Fibroblast of skin of abdomen (primary cell): ENCODE measurements around the gene MRPL52.
A peak's percentile ranks its signal among the peaks of the same experiment; 100 is the strongest.
"Not testable (repeated sequence)": the region's sequence is repeated elsewhere in the genome, so short reads cannot be mapped to it uniquely, and the experiment has no call there.

Source experiments
- DNase-seq: peaks from one replicate; pipeline ENCODE4 v3.0.0-alpha.2; 2013

Gene MRPL52

GRCh38 chr14:22854963-22855724 is 25.5 kb downstream of the MRPL52 start:
- DNase-seq = no peak

- no peak for DNase-seq
Measured at GRCh38 chr14:22856428-22856827, 26.7 kb downstream of the MRPL52 start.

DNA sequence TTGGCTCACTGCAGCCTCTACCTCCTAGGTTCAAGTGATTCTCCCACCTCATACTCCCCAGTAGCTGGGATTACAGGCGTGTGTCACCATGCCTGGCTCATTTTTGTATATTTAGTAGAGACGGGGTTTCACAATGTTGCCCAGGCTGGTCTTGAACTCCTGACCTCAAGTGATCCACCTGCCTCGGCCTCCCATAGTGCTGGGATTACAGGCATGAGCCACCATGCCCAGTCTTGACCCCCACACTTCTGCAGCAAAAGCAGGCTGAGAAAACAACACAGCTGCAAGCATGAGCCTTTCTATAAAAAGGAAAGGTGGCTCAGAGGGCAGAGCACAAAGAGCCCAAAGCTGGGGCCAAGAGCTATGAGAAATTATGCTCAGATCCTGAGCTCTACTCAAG is 30.7 kb downstream of the MRPL52 start:
- DNase-seq = not testable (repeated sequence)

DNA sequence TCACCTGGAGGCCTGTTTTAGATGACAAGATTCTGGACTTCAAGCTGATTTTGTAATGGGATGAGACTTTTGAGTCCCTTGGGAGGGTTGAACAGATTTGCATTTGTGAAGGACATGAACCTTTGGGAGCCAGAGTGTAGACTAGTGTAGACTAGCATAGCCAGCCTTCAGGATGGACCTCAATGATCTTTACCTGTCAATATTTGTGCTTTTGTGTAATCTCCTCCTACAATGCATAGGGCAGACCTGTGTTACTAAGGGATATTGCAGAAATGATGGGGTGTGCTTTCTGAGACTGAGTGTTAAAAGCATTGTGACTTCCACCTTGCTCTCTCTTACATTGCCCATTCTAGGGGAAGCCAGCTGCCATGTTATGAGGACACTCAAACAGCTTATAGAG is 32.0 kb downstream of the MRPL52 start:
- DNase-seq = no peak

GRCh38 chr14:22864979-22865378 is 35.3 kb downstream of the MRPL52 start:
- no peak for DNase-seq

DNA sequence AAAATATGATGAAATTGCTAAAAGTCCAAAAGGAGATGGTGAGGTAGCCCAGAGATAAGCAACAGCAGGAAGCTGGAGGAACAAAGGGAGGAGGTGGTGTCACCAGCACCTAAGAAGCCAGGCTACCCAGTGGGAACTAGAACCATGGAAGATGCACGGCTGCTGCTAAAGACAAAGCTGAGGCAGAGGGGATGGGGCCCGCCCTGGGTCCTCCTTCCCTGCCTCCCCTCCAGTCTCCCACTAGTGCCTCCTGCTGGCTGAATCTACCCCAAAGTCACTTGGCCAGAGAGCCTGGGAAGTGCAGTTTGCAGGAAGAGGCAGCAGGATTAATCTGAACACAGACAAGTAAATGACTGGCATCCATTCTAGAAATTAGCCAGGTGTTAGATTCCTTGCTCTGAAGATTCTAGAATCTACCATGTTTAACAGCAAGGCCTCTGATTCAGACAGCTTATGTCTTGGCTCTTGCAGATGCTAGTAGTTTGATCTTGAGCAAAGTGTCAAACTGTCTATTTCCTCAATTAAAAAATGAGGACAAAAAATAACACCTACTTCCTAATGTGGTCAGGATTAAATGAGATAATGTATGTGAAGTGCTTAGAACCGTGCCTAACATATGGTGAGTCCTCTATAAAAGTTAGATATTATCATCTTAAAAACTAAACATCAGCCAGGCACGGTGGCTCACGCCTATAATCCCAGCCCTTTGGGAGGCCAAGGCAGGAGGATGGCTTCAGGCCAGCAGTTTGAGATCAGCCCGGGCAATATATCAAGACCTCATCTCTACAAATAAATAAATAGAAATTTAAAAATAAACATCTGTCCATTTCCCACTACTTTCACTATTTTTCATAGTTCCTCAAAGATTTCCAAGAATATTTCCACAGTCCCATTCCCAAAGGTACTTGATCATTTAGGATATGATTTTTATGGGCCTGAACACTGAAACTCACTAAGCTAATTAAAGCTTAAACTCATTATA is 36.0 kb downstream of the MRPL52 start:
- no peak for DNase-seq

DNA sequence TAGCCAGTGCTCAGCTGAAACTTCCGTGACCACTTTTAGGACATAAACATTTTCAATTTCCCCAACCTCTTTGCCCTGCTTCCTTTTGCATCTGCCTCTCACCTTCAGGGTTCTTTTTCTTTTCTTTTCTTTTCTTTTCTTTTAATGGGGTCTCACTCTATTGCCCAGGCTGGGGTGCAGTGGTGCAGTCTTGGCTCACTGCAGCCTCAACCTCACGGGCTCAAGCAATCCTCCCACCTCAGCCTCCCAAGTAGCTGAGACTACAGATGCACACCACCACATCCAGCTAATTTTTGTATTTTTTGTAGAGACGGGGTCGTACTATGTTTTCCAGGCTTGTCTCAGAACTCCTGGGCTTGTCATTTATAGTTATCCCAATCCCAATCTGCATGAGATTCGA is 37.2 kb downstream of the MRPL52 start:
- no peak for DNase-seq

DNA sequence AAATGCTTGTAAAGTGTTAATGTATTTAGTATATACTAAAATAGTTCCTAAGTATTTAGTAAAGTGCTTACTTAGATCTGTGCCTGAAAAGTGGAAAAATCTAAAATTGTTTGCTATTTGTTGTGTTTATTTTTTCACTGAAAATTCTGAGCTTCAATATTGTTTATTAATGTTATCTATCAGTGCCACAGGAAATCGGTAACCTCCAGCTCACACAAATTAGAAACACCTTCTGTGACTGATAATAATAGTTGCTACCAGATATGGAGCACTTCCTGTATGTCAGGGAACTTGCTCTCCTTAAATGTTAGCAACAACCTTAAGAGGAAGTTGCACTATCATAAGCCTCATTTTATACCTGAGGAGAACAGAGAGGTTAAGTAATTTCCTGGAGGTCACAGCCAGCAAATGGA is 41.1 kb downstream of the MRPL52 start:
- DNase-seq = no peak

DNA sequence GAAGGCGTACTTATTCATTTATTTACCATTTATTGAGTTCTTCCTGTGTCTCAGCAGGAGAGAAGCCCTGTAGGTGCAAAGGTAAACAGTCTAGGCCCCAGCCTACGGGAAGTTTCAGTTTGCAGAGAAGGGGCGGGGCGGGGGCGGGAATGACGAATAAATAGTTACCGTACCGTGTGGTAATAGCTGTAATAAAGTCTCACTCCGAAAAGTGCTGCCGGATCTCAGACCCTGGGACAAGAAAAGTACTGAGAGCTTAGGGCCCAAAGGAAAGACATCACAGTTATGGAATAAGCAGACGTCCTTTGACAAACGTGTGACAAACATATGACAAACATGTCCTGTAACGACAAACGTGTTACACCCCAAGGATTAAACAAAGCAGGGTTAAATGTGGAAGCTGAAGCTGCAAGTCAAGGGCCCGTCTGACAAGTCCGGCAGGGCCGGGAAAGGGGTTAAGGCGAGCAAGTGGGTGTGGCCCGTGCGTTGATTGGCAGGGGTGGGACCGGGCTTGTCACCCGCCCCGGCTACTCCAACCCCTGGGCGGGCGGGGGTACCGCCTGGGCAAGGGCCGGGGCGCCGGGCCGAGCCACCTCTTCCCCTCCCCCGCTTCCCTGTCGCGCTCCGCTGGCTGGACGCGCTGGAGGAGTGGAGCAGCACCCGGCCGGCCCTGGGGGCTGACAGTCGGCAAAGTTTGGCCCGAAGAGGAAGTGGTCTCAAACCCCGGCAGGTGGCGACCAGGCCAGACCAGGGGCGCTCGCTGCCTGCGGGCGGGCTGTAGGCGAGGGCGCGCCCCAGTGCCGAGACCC is 41.7 kb downstream of the MRPL52 start, which contains the start of gene LRP10:
Gene LRP10, plus strand, starts transcription at position 517 of the 809 bp plus-strand sequence. CDS start 564 bp downstream, outside the sequence.
- DNase-seq = peak; percentile 73

DNA sequence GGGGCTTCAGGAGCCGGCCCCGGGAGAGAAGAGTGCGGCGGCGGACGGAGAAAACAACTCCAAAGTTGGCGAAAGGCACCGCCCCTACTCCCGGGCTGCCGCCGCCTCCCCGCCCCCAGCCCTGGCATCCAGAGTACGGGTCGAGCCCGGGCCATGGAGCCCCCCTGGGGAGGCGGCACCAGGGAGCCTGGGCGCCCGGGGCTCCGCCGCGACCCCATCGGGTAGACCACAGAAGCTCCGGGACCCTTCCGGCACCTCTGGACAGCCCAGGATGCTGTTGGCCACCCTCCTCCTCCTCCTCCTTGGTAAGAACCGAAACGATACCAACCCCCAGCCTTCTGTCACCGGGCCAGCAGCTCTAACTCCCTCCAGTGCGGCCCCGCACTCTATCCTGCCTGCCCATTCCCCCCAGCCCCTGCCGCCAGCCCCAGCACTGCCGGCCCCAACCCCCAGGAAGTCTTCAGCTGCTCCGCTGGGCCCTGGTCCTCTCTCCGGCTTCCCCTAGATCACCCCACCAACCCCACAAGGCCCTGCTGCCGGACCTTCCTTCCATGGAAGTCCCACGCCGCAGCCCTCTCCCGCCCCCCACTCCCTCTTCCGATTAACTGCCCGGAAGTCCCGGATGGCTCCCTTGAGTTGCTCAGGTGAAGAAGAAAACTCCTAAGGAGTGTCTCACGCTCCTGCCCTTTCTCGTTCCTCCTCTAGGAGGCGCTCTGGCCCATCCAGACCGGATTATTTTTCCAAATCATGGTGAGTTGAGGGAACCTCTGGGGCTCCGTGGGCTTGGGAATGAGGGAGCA is 42.5 kb downstream of the MRPL52 start:
- peak; percentile 77 for DNase-seq

DNA sequence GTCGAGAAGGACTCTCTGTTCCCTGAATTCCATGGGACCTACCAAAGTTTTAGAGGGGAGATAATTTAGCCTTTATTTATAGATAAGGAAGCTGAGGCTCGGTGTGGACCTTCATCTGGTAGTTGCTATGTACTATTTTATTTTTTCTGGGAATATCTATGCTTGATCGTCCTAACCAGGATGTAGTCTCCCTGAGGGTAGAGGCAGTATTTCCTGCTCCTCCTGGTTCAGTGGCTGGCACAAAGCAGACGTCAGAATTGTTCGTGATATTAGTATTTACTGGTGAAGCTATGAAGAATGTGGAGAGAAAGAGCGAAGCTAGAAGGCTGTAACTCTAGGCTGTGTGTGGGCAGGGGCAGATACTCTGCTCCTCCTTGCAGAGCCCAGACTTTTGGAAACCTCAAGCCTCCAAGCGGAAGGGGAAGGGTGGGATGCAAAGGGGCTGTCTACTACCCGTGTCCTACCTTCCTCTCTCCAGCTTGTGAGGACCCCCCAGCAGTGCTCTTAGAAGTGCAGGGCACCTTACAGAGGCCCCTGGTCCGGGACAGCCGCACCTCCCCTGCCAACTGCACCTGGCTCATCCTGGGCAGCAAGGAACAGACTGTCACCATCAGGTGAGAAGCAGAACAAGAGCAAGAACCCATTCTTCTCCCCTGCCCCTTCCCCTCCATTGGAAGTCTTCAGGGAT is 43.3 kb downstream of the MRPL52 start:
- DNase-seq = no peak

- no peak for DNase-seq
Measured at GRCh38 chr14:22875003-22875747, 45.5 kb downstream of the MRPL52 start.

GRCh38 chr14:22875748-22876319 is 46.1 kb downstream of the MRPL52 start:
- DNase-seq = no peak

DNA sequence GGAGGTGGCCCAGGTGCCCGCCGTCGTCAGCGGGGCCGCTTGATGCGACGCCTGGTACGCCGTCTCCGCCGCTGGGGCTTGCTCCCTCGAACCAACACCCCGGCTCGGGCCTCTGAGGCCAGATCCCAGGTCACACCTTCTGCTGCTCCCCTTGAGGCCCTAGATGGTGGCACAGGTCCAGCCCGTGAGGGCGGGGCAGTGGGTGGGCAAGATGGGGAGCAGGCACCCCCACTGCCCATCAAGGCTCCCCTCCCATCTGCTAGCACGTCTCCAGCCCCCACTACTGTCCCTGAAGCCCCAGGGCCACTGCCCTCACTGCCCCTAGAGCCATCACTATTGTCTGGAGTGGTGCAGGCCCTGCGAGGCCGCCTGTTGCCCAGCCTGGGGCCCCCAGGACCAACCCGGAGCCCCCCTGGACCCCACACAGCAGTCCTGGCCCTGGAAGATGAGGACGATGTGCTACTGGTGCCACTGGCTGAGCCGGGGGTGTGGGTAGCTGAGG is 47.4 kb downstream of the MRPL52 start:
- DNase-seq = no peak

DNA sequence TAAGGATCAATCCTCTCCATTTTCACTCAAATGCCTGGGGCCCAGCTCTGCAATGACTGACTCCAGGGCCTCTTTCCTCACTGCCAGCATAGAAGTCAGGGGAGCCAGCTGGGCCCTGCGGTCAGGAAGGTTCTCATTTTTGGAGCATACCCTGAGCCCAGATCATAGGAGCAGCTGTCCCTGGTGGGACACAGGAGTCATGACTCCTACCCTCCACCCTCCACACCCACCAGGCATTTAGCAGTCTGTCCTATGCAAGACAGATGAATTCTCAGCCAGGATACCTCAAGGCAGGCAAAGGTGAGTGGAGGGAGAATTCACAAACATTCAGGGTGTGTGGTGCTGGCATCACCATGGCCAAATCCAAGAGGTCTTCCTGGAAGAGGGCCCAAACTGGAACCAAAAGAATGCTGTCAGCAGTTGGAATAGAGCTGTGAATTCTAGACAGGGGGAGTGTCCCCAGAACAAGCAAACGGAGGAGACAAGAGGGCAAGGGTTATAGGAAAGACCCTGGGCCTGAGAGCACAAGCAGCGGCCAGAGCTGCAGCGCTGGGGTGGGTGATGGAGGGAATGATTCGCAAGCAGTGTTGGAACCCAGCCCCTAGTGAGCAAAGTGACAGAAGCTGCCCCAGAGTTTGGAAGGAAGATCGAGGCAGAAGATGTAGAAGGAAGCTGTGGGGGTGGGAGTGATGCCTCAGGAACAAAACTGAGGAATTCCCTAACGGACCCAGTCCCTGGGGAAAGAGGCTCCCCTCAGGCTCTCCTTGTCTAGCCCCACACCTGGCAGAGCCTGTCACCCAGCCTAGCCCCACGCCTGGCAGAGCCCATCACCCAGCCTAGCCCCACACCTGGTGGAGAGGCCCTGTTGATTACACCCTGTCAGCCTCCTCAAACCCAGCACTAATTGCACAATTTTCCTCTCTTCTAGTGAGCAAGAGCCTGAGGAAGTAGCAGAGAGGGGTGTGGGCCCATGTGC is 48.9 kb downstream of the MRPL52 start:
- no peak for DNase-seq

DNA sequence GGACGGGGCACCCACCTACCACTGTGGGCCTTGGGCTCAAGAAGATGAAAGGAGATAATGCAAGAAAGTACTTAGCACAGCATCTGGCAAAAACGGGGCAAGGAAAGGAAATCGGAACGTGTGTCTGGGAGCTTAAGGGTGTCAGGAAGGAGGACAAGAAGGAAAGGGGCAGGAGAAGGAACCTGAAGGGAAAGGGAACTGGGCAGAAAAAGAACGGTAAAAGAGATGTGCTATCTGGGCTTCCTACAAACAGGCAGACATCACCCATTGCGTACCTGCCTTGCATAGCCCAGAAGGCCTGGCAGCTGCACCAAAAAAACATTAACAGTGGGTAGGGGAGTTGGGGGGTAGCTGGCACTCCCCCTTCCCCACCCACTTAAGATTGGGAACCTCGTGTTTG is 52.4 kb downstream of the MRPL52 start:
- no peak for DNase-seq

- peak; percentile 20 for DNase-seq
Measured at GRCh38 chr14:22882529-22883172, 53.0 kb downstream of the MRPL52 start.
